DMS153 treated with DMSO at 0.1 percent for 48 hours (cell line): Measurements from ENCODE around the gene VLDLR.

Experiments used
- DNase-seq: peaks from one replicate; lab custom pipeline; 2025; ENCODE audit not compliant: unreplicated experiment; lab: John Stamatoyannopoulos, UW

The VLDLR gene

DNA sequence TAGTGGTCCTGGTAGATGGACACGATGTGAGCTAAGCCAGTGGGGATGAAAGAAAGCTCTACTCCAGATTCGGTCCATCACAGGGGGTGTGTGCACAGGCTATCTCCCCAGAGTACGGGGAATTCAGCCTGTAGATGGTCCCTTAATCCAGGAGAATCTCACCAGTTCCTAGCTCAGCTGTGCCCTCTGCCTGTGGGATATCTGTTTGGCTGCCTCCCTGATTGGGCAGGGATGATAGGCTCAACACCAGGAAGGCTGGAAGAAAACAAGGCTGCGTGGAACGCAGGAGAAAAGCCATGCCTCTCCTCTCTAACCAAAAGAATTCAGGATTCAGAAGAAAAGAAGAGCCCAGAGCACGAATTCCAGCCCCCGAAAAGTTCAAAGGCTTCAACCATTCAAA is 40.9 kb downstream of the VLDLR start:
- DNase-seq: no peak

DNA sequence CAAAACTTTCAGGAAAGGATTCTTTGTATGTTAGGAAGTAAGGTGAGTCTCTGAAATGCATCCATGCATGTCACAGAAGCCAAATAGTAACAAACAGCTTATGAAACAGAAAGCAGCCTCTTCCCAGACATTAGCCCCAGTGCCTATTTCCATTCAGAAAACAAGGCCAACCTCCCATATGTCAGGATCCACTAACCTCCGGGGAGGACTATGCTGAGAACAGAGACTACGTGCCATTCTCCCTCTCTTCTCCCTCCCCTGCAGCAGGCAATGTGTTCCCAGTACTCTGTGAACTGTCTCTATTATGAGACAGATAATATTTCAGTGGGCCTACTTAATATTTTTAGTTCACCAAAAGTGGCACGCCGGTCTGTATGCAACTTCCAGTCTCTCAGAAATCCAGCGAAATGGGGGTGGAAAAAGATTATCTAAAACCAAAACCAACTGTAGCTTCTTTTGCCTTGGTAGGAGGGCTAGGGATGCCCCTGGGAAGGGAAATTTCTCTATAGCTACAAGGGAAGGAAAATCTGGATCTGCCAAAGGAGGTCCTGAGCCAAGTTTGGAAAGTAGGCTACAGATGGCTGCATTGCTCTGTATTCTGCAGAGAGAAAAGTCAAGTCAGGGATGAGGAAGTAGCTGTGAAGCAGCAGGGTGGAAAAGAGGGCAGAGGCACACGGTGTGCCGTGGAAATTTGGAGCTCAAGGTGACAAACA is 42.0 kb downstream of the VLDLR start:
- DNase-seq: no peak

DNA sequence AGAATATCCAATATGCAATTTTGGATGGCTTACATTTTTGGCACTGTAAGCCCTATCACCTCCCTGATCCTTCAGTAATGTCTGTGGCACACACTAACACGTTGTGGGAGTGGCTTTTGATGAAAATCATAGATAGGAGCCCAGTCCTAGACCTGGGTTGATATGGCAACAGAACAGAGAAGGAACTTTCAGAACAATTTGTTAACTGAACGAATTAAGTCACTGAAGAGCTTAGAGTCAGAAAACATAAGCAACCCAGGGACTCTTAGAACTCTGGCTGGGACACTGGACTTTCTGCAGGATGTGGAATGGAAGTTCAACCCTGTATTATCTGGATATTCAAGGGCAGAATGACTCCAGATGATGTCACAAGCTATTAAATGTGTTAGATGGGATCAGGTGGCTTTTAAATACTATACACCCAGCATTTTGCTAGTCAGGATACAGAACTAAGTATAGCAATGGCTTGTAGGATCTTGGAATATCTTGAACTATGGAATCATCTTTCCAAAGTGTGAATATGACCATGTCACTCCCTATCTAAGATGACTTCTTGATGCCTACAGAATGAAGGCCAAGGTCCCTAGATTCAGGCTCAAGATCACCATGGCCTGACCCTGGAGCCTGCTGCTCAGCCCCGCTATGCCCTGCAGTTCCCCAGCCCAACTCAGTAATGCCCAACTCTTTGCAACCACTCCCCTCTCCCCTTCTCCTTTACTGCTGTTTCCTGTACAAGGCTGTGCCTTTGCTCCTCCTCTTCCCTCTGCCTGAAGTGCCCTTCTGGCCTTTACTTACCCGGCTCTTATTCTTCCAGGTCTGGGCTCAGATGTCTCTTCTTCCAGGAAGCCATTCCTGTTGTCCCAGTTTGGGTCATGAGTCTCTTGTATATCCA is 42.8 kb downstream of the VLDLR start:
- no peak for DNase-seq

DNA sequence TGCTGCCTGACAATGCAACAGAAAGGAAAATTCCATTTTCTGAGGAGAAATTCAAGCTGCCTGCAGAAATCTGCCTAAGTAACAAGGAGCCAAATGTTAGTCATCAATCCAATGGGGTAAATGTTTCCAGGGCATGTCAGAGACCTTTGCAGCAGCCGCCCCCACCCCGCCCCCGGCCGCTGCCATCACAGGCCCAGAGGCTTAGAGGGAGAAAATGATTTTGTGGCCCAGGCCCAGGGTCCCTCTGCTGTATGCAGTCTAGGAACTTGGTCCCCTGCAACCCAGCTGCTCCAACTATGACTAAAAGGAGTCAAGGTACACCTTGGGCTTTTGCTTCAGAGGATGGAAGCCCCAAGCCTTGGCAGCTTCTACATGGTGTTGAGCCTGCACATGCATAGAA is 45.0 kb downstream of the VLDLR start:
- DNase-seq: no peak

DNA sequence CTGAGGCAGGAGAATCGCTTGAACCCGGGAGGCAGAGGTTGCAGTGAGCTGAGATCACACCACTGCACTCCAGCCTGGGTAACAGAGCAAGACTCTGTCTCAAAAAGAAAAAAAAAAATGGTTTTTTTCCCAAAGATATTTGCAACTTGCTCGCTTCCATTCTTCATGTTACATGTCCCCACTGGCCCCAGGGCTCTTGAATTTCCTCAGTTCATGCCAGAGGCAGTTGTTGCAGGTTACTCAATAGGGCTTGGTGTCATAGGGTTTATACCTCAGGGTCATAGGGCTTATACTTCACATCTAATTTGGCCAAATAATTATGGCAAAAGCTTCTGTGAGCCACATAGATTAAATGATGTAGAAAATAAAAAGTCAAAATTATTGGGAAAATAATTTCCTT is 51.6 kb downstream of the VLDLR start:
- no peak for DNase-seq

DNA sequence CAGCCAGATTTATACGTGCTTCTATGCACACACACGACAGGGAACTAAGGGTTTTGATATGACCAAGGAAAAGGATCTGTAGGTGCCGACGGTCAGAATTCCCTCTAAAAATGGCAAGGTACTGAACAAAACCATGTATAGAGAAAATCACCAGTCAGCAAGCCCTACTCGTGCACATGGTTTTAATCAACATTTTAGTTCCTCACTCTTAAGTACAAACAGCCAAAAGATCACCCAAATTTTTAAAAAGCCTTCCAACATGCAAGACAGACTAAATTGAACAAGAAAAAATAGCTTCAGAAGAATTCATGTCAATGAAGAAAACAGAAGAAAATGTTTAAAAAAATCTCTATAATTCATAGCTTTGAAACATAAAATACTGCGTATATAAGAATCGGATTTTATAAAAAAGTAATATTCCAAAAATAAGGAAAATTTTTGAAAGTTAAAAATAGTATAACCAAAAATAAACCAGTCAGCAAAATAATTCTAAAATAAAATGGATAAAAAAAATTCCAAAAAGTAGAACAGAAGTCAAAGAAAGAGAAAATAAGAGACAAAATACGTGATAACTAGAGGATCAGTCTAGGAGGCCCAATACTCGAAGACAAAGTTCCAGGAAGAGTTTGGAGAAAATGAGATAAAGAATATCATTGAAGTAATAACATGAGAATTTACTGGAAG is 52.7 kb downstream of the VLDLR start:
- DNase-seq: no peak

DNA sequence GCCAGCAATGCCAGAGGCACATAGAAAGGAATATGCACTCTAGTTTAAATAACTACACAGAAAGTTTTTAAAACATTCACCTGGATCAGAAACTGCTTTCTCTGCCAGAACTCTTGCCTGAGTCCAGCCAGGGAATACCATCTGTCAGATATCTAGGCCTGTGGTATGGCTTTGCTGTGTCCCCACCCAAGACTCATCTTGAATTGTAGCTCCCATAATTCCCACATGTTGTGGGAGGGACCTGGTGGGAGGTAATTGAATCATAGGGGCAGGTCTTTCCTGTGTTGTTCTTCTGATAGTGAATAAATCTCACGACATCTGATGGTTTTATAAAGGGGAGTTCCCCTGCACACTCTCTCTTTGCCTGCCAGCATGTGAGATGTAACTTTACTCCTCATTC is 54.2 kb downstream of the VLDLR start:
- no peak for DNase-seq

DNA sequence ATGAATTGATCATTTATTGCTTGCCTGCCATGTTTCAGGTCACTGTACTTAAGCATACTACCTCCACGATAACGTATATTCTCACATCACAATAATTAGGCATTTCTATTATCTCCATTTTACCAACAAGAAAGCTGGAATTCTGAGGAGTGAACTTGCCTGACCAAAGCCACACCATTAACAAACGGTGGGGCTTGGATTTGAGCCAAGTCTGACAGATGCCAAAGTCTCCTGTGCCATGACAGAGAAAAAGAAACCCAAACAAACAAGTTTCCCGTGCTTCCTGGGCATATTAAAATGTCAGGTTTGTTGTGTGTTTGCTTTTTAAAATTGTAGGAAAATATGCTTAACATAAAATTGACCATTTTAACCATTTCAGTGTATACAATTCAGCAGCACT is 54.9 kb downstream of the VLDLR start:
- DNase-seq: peak; percentile 21

DNA sequence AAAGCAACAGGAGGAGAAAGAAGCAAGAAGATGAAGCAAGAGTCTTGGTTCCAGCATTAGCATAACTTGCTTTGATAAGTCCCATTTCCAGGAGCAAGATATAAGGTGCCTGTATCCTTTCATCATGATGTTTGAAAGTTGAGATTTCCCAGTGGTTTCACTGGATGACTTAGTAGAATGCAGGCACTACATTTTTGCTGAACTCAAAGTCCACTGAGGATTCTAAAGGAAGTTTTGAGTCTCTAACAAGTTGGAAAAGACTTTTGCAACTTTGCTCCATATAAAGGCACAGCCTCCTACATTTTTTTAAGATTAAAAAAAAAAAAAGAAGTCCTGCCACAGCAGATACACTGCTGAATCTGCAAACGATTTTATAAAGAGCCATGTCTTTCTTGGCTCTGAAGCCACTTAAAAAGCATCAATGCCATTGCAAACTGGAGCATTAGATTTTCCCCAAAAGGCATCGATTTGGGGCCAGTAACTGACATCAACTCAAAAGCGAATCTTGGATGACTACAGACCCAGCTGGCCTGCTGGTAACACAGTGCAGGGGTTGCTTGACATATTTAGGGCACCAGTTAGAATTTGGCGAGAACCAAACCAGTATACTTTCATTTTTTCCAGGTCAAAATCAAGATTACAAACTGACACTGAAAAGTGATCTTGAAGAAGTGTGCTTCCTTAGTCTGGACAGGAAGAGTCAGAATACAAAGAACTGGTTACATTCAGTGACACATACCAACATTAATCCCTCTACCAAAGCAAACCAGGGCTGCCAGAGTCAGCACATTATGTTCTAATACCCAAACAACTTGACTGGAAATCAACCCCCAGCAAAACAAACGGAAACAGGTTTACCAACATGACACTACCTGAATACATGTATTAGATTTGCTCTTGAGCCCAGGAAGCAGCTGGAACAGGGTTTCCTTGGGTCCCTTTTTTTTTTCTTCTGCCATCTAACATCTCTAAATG is 56.6 kb downstream of the VLDLR start:
- DNase-seq: peak; percentile 4

DNA sequence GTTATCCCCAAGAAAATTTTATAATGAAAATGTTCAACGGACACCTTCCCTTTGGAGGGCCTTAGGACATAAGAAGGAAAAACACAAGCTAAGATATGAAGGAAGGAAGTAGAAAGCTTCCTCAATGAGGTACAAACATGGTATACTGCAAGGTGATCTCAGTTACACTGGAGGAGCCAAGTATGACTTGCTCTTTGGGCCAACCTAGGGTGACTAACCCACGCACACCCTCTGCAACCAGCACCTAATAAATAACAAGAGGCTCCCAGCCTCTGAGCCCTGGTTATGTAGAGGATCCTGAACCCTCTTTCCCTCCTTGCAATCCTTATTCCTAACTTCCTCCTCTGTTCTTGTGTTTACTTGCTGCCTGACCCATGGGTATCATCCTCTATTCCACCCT is 57.4 kb downstream of the VLDLR start:
- no peak for DNase-seq

DNA sequence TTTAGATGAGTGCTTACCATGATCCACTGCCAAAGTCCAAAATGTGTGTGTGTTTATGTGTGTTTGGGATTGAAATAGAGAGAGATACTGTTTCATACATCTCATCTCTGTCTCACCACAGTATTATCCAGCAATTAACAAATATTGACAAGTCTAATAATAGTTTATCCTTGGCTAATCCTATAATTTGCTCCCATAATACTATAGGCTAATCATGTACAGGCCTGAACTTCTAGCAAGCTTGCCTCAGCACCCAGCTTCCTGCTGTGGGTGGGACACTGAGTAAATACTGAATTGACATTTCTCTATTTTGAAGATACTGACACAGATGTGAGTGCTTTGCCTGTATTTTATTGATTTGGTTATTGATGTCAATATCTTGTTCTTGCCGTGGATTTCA is 60.4 kb downstream of the VLDLR start:
- DNase-seq: no peak

DNA sequence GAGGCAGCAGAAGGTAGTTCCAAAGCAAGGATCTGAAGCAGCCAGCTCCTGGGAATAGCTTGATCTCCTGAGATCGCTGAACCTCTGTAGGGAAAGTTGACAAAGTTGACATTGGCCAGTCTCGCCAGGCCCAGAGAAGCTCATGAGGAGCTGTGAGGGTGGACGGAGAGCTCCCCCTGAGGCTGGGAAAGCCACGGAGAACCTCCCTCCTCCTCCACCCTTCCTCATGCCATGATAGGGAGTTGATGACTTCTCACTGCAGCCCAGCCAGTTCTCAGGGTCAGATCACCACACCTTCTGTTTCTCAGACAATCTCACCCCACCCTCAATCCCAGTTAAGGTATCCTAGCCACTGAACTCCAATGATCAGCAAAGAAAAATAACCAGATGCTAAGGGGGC is 65.3 kb downstream of the VLDLR start:
- no peak for DNase-seq

DNA sequence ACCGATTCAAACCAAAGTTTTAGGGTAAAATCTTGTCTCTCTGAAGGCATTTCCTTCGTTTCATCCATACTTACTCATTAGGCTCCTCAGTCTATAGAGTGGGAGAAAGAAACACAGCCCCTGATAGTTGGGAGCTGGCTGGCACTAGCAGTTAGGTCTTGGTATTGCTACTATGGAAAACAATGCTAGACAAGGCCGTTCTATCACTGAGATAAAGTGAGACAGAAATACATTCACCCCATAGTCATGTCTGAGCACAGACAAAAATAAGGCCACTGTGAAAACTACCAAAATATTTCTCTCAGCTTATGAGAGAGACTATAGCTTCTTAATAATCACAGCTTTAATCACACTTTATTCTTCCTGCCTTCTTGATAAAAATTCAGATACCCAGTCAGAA is 67.0 kb downstream of the VLDLR start:
- DNase-seq: no peak

DNA sequence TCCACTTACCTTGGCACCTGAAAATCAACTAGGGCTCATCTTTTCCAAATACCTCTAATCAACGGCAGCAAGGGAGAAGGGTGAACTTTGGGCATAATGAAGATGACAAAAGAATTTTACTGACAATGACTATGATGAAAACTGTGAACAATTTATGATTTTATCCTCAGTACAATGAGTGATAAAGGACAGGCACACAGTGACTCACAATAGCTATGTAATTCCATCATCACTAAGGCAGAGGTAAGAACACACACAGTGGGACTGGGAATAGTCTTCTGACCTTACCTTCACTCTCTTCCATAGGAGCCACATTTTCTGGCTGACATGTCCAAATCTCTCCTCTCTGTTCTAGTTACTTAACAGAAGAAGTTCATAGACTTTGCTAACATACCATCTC is 69.6 kb downstream of the VLDLR start:
- DNase-seq: no peak

DNA sequence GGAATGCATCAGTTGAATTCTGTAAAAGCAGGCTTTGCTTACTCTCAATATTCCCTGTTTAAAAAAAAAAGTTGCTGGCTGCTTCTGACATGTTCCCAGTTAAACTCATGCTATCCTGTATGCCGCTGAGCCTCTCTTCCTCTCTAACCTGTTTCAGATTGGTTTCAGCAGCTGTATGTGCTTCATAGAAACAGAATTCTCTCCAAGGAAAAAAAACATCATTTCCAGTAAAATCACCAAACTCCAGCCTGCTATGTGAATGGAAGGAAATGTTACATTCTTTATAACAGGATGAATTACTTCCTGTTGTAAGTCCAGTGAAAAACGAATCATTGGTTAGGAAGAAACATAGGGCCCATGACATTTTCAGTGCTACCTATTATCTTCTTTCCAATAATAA is 70.0 kb downstream of the VLDLR start:
- DNase-seq: no peak

DNA sequence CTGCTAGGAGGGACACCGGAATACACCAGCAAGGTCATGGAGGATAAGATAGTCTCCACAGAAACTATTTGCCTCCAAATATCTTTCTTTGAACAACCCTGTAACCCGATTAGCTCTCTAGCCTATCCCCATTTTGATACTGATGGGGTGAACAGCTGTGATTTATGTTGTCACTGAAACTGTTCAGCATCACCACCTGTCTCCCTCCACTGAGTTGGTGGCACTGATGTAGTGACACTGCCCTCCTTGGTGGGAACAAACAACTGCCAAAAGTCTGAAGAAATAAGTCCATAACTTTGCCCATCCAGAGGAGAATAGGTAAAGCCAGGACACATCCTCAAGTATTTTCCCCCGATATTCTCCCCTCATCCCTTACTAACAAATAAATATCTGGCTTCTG is 71.5 kb downstream of the VLDLR start:
- no peak for DNase-seq

DNA sequence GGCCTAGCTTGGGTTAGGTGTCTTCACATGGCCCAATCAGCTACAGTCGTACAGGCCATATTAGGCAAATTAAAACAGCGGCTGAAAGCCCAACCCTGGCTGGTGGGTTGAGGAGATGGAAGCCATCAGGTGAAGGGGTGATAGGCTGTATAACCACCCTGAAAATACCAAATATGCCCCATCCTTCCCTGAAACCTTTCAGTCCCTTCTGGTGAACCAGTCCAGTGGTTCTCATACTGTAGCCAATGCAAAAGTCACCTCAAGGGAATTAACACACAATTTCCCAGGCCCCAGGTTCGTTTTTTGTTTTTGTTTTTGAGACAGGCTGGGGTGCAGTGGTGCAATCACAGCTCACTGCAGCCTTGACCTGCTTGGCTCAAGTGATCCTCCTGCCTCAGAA is 75.9 kb downstream of the VLDLR start:
- DNase-seq: no peak

DNA sequence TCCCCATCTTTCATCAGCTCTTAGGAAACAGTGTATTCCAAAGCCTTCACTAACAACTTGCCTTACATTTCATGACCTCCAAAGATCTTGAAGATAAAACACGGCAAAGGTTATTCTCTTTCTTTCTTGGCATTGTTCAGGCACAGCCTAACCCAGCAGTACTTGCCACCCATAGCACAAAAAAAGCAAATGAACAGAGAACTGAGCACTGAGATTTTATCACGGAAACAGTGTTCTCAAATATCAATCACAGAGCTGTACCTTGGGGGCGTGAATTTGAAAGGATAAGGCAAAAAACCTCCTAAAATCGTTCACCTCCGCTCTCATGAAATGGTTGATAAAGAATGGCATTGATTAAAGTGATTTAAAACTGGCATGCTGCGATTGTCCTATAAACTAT is 78.8 kb downstream of the VLDLR start:
- no peak for DNase-seq

DNA sequence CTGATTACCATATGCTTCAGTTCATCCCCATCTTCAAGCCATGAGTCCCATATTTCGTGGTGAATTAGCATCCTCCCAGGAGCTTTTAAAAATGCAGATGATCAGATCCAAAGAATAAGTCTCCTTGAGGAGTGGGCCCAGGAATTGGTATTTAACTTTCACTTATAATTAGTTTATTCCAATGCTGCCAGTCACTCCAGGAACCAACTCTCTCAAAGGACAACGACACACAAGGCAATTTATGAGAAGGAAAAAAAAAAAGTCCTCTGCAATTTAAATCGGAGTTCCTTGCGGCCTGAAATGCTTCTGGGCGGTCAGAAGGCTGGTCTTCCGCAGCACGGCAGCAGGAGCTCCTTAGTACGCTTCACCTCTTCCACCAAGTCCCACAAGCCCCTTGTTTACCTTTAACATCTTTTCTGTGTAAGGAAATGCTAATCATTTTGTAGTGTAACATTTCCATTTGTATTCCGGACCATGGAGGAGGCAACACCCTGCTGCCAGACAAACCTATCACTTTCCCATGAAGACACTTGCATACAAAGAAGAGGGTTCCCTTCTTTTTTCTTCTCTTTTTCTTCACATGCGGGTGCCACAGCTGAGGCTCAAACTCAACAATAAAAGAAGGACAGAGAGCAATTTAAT is 79.4 kb downstream of the VLDLR start:
- no peak for DNase-seq

DNA sequence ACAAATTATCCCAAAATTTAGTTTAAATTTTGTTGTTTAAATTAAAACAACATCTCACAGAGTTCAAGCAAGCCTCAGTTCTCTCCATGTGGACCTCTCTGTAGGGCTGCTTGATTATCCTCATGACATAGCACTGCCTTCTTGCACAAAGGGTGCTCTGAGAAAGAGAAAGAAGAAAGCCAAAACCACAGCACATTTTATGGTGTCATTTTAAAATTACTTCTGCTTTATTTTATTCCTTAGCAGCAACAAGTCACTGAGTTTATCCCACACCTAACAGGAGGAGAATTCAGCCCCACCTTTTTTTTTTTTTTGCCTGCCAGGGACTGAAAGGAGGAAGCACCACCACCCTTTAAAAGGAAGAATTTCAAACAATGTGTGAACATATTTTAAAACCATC is 82.9 kb downstream of the VLDLR start:
- no peak for DNase-seq
